Measurements from ENCODE around the gene CD93. TPM values are rescaled to one million over a fixed set of nuclear protein-coding genes. Genes with fewer than 3 reads are reported as not detected.

Gene CD93
- total RNA-seq, 1 donor from 2014 or later = not detected

GRCh38 chr20:23084282-23084844, 1.8 kb downstream of the CD93 start:
- H2AFZ ChIP-seq (replicated peaks) = no peak overlapping the region
- H3K9ac ChIP-seq = no peak overlapping the region
- no peaks in the 10 kb centered on the region for H3K79me2 ChIP-seq (ENCODE audit: low read depth)
- no peak overlapping the region for H3K4me2 ChIP-seq
- H3K27ac Mint-ChIP-seq = no peak overlapping the region
- H3K36me3 Mint-ChIP-seq = no peaks in the 10 kb centered on the region
- TF ChIP-seq EZH2 (IDR thresholded peaks at IDR 0.05) (no peak), EZH2phosphoT487 (IDR thresholded peaks at IDR 0.05) (no peak), CTCF (IDR thresholded peaks at IDR 0.05) (no peak)
- H3K4me1 Mint-ChIP-seq = peaks cover 18% of the 10 kb centered on the region
- DNase-seq (ENCODE audit: low spot score) = no peak
- H3F3A ChIP-seq (ENCODE audit: low read depth) = no peaks in the 10 kb centered on the region
- no peaks in the 10 kb centered on the region for H3K27me3 ChIP-seq
- no peak overlapping the region for H3K4me3 Mint-ChIP-seq
- no peaks in the 10 kb centered on the region for H4K20me1 ChIP-seq (ENCODE audit: low read depth)
- peaks cover 9% of the 10 kb centered on the region for H3K4me1 ChIP-seq
- no peaks in the 10 kb centered on the region for H3K36me3 ChIP-seq
- no peak overlapping the region for H3K4me3 ChIP-seq
- H3K27ac ChIP-seq = no peak overlapping the region
- no peaks in the 10 kb centered on the region for H3K9me3 Mint-ChIP-seq
- no peaks in the 10 kb centered on the region for H3K27me3 Mint-ChIP-seq (ENCODE audit: insufficient read depth, low read depth)
- no peaks in the 10 kb centered on the region for H3K9me3 ChIP-seq (ENCODE audit: low read depth)

- Histone ChIP-seq H3K4me1 (peaks cover 16% of the 10 kb centered on the region), H3K27me3 (no peaks in the 10 kb centered on the region), H2AFZ (replicated peaks) (no peak overlapping the region), H3K9ac (no peak overlapping the region), H3K4me2 (no peak overlapping the region), H4K20me1 (ENCODE audit: low read depth) (no peaks in the 10 kb centered on the region), H3K36me3 (no peaks in the 10 kb centered on the region), H3K79me2 (ENCODE audit: low read depth) (no peaks in the 10 kb centered on the region), H3K4me3 (no peak overlapping the region), H3K27ac (no peak overlapping the region), H3F3A (ENCODE audit: low read depth) (no peaks in the 10 kb centered on the region), H3K9me3 (ENCODE audit: low read depth) (no peaks in the 10 kb centered on the region)
- Mint-ChIP-seq H3K9me3 (no peaks in the 10 kb centered on the region), H3K4me1 (peaks cover 24% of the 10 kb centered on the region), H3K27ac (no peak overlapping the region), H3K36me3 (no peaks in the 10 kb centered on the region), H3K4me3 (no peak overlapping the region), H3K27me3 (ENCODE audit: insufficient read depth, low read depth) (no peaks in the 10 kb centered on the region)
- no peak for DNase-seq (ENCODE audit: low spot score)
- TF ChIP-seq CTCF (IDR thresholded peaks at IDR 0.05) (no peak), EZH2phosphoT487 (IDR thresholded peaks at IDR 0.05) (no peak), EZH2 (IDR thresholded peaks at IDR 0.05) (no peak)
Measured at GRCh38 chr20:23083553-23084220, 2.4 kb downstream of the CD93 start.

- no peaks in the 10 kb centered on the region for H3K27me3 Mint-ChIP-seq (ENCODE audit: insufficient read depth, low read depth)
- H3K36me3 Mint-ChIP-seq = no peaks in the 10 kb centered on the region
- H3K4me3 ChIP-seq = no peak overlapping the region
- H3K9ac ChIP-seq = no peak overlapping the region
- peaks cover 17% of the 10 kb centered on the region for H3K4me1 ChIP-seq
- H3K27ac ChIP-seq = no peak overlapping the region
- peaks cover 27% of the 10 kb centered on the region for H3K4me1 Mint-ChIP-seq
- no peaks in the 10 kb centered on the region for H4K20me1 ChIP-seq (ENCODE audit: low read depth)
- no peak overlapping the region for H3K27ac Mint-ChIP-seq
- no peak for TF ChIP-seq EZH2phosphoT487 (IDR thresholded peaks at IDR 0.05)
- TF ChIP-seq CTCF (IDR thresholded peaks at IDR 0.05) = no peak
- TF ChIP-seq EZH2 (IDR thresholded peaks at IDR 0.05) = no peak
- no peaks in the 10 kb centered on the region for H3K27me3 ChIP-seq
- H3K9me3 Mint-ChIP-seq = no peaks in the 10 kb centered on the region
- no peak for DNase-seq (ENCODE audit: low spot score)
- no peaks in the 10 kb centered on the region for H3K79me2 ChIP-seq (ENCODE audit: low read depth)
- H3K9me3 ChIP-seq (ENCODE audit: low read depth) = no peaks in the 10 kb centered on the region
- no peak overlapping the region for H3K4me3 Mint-ChIP-seq
- no peaks in the 10 kb centered on the region for H3F3A ChIP-seq (ENCODE audit: low read depth)
- H3K4me2 ChIP-seq = no peak overlapping the region
- no peaks in the 10 kb centered on the region for H3K36me3 ChIP-seq
- no peak overlapping the region for H2AFZ ChIP-seq (replicated peaks)
Measured at GRCh38 chr20:23082846-23083552, 3.1 kb downstream of the CD93 start.
